Measurements from ENCODE around the gene CFI.

GRCh38 chr4:109739547-109739946 is 62.3 kb downstream of the CFI start:
- TF ChIP-seq POLR2A (IDR thresholded peaks at IDR 0.05; ENCODE audit: low read depth, low read length) (no peak), CTCF (conservative IDR thresholded peaks at IDR 0.05; ENCODE audit: low read depth, low read length) (no peak), MXI1 (IDR thresholded peaks at IDR 0.05; ENCODE audit: borderline replicate concordance, low read depth, low read length) (no peak), CHD1 (IDR thresholded peaks at IDR 0.05; ENCODE audit: low read depth, low read length) (no peak), MAFK (IDR thresholded peaks at IDR 0.05; ENCODE audit: low read depth, low read length) (no peak), BHLHE40 (IDR thresholded peaks at IDR 0.05; ENCODE audit: low read depth, low read length) (no peak), USF2 (IDR thresholded peaks at IDR 0.05; ENCODE audit: low read depth, low read length) (no peak), SMC3 (IDR thresholded peaks at IDR 0.05; ENCODE audit: low read depth, low read length) (no peak), FOS (IDR thresholded peaks at IDR 0.05; ENCODE audit: low read depth, low read length) (no peak), CEBPB (IDR thresholded peaks at IDR 0.05; ENCODE audit: low read depth, low read length) (no peak)
